Activated T-helper 17 cell treated with anti-CD3 and anti-CD28 coated beads, Interleukin-2, amount 50 U/mL, for 72 hours (primary cell): ENCODE measurements around the gene CDT1. TPM values are rescaled to one million over a fixed set of nuclear protein-coding genes. Genes with fewer than 3 reads are reported as not detected.
A peak's percentile ranks its signal among the peaks of the same experiment; 100 is the strongest.

ENCODE experiments used
- ATAC-seq: fragments of 150-1000 bp; cut with Tn5 transposase; replicated peaks from 2 replicates; pipeline ENCODE4 v1.10.0; 2021; ENCODE audit warnings: mild to moderate bottlenecking, moderate library complexity
- H3K27ac Mint-ChIP-seq: one replicate; pipeline ENCODE4 v1.8.0; 2022; ENCODE audit warnings: mixed read lengths
- H3K27me3 Mint-ChIP-seq: one replicate; pipeline ENCODE4 v1.8.0; 2022; ENCODE audit warnings: mixed read lengths
- H3K36me3 Mint-ChIP-seq: one replicate; pipeline ENCODE4 v1.8.0; 2022; ENCODE audit warnings: low read depth, mild to moderate bottlenecking, mixed read lengths
- H3K4me1 Mint-ChIP-seq: one replicate; pipeline ENCODE4 v1.8.0; 2022; ENCODE audit warnings: mixed read lengths
- H3K4me3 Mint-ChIP-seq: one replicate; pipeline ENCODE4 v1.8.0; 2022; ENCODE audit warnings: mild to moderate bottlenecking, mixed read lengths
- H3K9me3 Mint-ChIP-seq: one replicate; pipeline ENCODE4 v1.8.0; 2022; ENCODE audit warnings: mixed read lengths
- total RNA-seq, 2 donors: library from RNA; stranded (reverse); gene quantifications; one replicate each; pipeline ENCODE4 v1.2.3, GENCODE V29; 2022

CDT1 gene
- total RNA-seq, 2 donors from 2014 or later = 96.6 to 141 TPM

GRCh38 chr16:88774544-88775393 is 28.8 kb upstream of the CDT1 start:
- no peaks in the 10 kb centered on the region for H3K9me3 Mint-ChIP-seq
- ATAC-seq = no peak
- no peak overlapping the region for H3K4me3 Mint-ChIP-seq
- no peak overlapping the region for H3K27ac Mint-ChIP-seq
- peaks cover 4% of the 10 kb centered on the region for H3K4me1 Mint-ChIP-seq
- H3K27me3 Mint-ChIP-seq = no peaks in the 10 kb centered on the region
- H3K36me3 Mint-ChIP-seq = peaks cover 25% of the 10 kb centered on the region

DNA sequence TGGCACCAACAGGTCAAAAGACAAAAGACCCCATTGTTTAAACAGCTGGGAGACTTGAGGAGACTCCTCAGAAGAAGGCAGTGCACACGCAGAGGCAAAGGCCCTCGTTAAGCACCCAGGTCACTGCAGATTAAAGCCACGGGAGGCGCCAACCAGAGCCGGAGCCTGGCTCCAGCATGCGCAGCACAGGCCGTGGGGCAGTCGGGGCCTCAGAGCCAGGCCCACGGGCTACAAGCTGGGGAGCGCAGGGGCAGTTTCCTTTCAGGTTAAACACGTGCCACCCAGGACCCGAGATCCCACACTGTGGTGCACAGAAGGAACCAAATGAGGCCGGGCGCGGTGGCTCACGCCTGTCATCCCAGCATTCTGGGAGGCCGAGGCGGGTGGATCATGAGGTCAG is 27.8 kb upstream of the CDT1 start:
- no peak for ATAC-seq
- no peak overlapping the region for H3K4me3 Mint-ChIP-seq
- H3K9me3 Mint-ChIP-seq = no peaks in the 10 kb centered on the region
- peaks cover 25% of the 10 kb centered on the region for H3K36me3 Mint-ChIP-seq
- peaks cover 10% of the 10 kb centered on the region for H3K4me1 Mint-ChIP-seq
- no peak overlapping the region for H3K27ac Mint-ChIP-seq
- H3K27me3 Mint-ChIP-seq = no peaks in the 10 kb centered on the region

DNA sequence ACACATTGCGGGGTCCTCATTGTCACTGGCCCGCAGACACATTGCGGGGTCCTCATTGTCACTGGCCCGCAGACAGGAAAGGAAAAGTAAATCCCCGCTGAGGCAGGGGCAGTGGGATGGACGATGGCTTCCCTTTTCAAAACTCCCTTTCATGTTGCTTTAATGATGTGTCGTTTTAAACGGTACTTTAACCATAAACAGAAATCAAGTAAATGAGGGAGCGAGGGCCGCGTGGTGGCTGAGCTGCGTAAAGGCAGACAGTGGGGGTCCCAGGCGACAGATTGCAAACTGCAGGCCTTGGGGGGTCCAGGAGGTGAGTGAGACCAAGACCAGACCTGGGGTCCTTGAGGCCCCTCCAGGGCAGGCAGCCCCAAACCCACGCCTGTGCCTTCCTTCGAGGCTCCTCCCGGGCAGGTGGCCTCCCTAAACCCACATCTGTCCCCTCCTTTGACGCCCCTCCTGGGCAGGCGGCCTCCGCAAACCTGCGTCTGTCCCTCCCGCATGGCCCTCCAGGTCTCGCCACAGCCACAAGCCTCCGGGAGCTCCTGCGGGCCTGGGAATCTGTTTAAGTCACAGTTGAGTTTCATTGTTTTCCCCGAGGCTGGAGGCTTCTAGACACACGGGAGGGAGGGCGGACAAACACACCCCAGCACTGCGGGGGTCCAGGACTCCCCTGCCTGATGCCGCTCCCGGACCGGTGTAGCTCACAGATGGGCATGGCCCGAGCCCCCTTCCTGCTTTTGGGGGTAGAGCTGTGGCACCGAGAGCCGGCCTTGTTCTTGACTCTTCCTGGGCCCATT is 25.9 kb upstream of the CDT1 start:
- H3K9me3 Mint-ChIP-seq = no peaks in the 10 kb centered on the region
- no peaks in the 10 kb centered on the region for H3K27me3 Mint-ChIP-seq
- H3K4me3 Mint-ChIP-seq = no peak overlapping the region
- peak overlapping the region; percentile 48 for H3K27ac Mint-ChIP-seq
- no peak for ATAC-seq
- peaks cover 33% of the 10 kb centered on the region for H3K36me3 Mint-ChIP-seq
- H3K4me1 Mint-ChIP-seq = peaks cover 20% of the 10 kb centered on the region

- no peak for ATAC-seq
- H3K27me3 Mint-ChIP-seq = no peaks in the 10 kb centered on the region
- peaks cover 25% of the 10 kb centered on the region for H3K4me1 Mint-ChIP-seq
- H3K27ac Mint-ChIP-seq = peak overlapping the region; percentile 48
- H3K4me3 Mint-ChIP-seq = no peak overlapping the region
- H3K9me3 Mint-ChIP-seq = no peaks in the 10 kb centered on the region
- H3K36me3 Mint-ChIP-seq = peaks cover 38% of the 10 kb centered on the region
These were observed 25.4 kb upstream of the CDT1 start for GRCh38 chr16:88778271-88778525.

GRCh38 chr16:88778541-88779065 is 25.0 kb upstream of the CDT1 start:
- Mint-ChIP-seq H3K36me3 (peaks cover 39% of the 10 kb centered on the region), H3K4me3 (no peak overlapping the region), H3K27me3 (no peaks in the 10 kb centered on the region), H3K4me1 (peaks cover 25% of the 10 kb centered on the region), H3K9me3 (no peaks in the 10 kb centered on the region), H3K27ac (no peak overlapping the region)
- ATAC-seq = no peak

DNA sequence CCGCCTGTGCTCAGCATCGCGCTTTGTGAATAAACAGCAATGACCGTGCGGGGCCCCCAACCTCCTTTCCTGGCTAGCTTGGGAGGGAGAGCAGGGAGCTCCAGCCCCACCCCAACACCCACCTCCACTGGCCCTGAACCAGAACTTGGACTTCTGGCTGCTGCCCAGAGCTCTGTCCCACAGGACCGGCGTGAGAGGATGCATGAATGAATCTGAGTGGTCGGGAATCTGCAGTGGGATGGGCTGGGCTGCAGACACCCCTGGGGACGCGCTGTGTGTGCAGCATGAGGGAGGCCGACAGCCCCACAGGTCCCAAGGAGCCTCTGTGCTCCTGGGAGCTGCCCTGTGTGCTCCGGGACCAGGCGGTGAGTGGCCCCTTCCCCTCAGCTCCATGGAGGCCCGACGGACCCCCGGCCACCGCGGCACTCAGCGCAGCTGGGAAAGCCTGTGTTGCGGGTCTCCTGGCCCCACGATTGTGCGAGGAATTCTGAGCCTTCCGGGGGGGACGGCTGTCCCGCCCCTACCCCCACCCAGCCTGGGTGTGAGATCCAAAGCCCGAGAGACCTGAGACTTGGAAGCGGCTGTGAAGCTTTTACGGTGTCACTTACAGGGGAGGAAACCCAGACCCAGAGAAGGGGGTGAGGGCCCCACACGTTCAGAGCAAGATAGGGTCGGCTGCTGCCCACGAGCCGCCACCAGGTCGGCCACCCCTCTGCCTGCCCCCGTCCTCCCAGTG is 24.0 kb upstream of the CDT1 start:
- ATAC-seq = no peak
- no peaks in the 10 kb centered on the region for H3K27me3 Mint-ChIP-seq
- H3K9me3 Mint-ChIP-seq = no peaks in the 10 kb centered on the region
- H3K36me3 Mint-ChIP-seq = peaks cover 39% of the 10 kb centered on the region
- H3K4me1 Mint-ChIP-seq = peaks cover 24% of the 10 kb centered on the region
- peak overlapping the region; percentile 89 for H3K27ac Mint-ChIP-seq
- H3K4me3 Mint-ChIP-seq = peak overlapping the region; percentile 87

- no peaks in the 10 kb centered on the region for H3K27me3 Mint-ChIP-seq
- no peaks in the 10 kb centered on the region for H3K9me3 Mint-ChIP-seq
- peak overlapping the region; percentile 87 for H3K4me3 Mint-ChIP-seq
- ATAC-seq = no peak
- peaks cover 21% of the 10 kb centered on the region for H3K4me1 Mint-ChIP-seq
- peak overlapping the region; percentile 89 for H3K27ac Mint-ChIP-seq
- H3K36me3 Mint-ChIP-seq = peaks cover 39% of the 10 kb centered on the region
These were observed 23.2 kb upstream of the CDT1 start for GRCh38 chr16:88780142-88781062.

DNA sequence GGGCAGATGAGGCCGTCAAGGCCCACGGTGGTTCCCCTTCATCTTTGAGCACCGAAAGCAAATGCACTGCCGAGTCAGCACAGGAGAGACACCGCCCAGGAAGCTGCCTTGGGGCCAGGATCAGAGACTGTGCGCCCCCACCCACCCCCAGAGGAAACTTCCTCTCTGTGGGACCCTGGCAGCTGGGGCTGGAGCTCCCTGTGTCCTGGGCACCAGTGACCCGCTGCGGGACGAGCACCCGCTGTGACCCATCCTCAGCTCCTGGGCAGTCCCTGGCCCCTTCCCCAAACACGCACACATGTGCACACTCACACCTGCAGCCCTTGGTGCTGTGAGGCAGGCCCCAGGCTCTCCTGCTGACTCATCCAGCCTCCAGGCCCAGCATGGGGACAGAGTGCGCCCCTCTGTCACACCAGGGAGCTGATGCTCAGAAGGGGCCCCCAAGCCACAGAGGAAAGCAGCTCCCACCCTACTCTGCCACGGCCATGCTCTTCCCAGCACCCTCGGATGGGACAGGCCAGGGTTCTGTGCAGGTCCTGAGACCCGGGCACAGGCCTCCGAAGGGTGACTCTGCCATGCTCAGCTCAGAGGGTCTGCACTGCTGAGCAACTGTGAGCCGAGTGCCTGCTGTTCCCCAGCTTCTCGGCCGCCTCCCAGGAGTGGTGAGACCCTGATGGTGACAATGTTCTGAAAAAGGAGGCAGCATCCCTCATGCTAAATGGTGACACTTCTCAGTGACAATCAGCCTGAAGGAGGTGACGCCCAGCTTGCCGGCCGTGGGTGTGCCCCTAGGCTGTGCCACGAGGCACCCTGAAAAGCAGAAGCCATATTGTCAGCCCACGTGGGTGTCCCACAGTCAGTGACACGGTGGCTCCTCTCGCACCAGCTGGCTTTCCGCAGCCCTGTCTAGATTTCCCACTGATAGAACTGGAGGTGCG is 22.2 kb upstream of the CDT1 start:
- peak; percentile 51 for ATAC-seq
- peaks cover 21% of the 10 kb centered on the region for H3K4me1 Mint-ChIP-seq

DNA sequence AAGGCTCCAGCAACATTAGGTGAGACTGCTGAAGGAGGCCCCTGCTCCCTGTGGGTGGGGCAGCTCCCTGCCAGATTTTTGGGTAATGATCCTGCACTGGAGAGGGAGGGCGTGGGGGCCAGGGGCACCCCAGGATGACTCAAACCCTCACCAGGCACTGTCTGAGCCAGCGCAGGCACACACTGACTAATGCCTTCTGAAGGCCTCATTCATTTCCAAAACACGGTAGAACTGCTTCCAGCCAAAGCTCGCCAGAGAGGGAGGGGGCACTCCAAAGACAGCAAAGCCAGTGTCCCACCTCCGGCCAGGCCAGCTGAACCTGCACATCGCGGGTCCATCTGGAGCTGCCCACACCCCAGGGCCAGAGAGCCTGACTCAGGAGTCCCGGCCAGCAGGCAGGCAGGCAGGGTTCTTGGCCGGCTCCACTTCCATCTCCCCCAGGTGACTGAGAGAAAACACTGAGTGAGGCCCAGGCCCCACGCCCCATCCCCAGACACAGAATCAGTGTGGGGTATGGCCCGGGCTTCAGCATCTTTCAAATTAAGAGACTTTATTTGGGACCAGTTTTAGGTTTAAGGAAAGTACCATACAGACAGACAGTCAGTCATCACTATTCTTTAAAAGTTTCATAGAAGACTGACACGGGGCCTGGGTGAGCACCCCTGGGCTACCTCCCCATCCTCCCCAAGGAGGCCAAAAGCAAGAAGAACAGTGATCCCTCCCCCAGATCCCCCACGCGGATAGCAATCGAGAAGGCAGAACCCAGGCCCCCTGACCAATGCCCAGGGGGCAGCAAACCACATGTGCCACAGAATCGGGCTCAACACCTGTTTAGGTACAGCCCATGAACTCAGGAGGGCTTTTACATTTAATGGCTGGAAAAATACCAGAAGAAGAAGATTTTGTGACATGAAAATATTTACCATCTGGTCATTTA is 20.9 kb upstream of the CDT1 start:
- Mint-ChIP-seq H3K4me1 (peaks cover 21% of the 10 kb centered on the region), H3K27ac (peak overlapping the region; percentile 89), H3K36me3 (peaks cover 22% of the 10 kb centered on the region), H3K27me3 (no peaks in the 10 kb centered on the region), H3K9me3 (no peaks in the 10 kb centered on the region), H3K4me3 (peak overlapping the region; percentile 87)
- ATAC-seq = peak; percentile 81

More for the DNA sequence above, 22.2 kb upstream of the CDT1 start:
- peak overlapping the region; percentile 87 for H3K4me3 Mint-ChIP-seq
- H3K27me3 Mint-ChIP-seq = no peaks in the 10 kb centered on the region
- peaks cover 33% of the 10 kb centered on the region for H3K36me3 Mint-ChIP-seq
- no peaks in the 10 kb centered on the region for H3K9me3 Mint-ChIP-seq
- peak overlapping the region; percentile 89 for H3K27ac Mint-ChIP-seq

DNA sequence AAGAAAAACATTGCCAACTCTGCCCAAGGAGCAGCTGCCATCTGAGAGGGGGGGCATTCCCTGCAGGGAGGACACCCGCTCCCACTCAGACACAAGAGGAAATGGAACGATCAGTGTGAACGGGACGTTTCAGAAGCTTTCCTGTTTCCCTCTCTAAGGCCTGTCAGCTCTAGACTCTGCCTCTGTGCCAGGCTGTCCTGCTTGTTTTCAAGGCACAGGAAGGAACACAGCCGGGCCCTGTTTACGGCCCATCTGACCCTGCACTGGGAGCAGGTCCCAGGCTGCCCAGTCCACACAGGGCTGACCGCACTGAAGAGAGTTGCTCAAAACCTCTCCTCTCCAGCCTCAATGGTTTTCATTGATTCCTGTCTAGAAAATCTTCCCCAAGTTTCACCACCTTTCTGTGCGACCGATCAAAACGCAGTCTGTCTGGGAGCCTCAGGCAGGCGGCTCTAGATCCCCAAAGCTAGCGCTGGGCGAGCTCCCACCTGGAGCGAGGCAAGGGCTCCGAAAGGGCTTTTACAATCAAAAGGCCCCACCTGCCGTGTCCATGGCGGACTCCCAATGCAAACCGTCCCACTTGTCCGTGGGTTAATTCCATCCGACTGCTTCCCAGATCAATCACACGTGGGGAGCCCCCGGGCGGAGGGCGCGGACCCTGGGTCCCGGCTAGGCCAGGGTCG is 20.1 kb upstream of the CDT1 start:
- H3K9me3 Mint-ChIP-seq = no peaks in the 10 kb centered on the region
- peaks cover 14% of the 10 kb centered on the region for H3K36me3 Mint-ChIP-seq
- peak overlapping the region; percentile 87 for H3K4me3 Mint-ChIP-seq
- peaks cover 21% of the 10 kb centered on the region for H3K4me1 Mint-ChIP-seq
- peak overlapping the region; percentile 89 for H3K27ac Mint-ChIP-seq
- no peak for ATAC-seq
- no peaks in the 10 kb centered on the region for H3K27me3 Mint-ChIP-seq

GRCh38 chr16:88784074-88784855 is 19.3 kb upstream of the CDT1 start:
- no peak for ATAC-seq
- H3K4me1 Mint-ChIP-seq = peaks cover 21% of the 10 kb centered on the region
- peak overlapping the region; percentile 87 for H3K4me3 Mint-ChIP-seq
- peak overlapping the region; percentile 89 for H3K27ac Mint-ChIP-seq
- peaks cover 13% of the 10 kb centered on the region for H3K36me3 Mint-ChIP-seq
- no peaks in the 10 kb centered on the region for H3K27me3 Mint-ChIP-seq
- no peaks in the 10 kb centered on the region for H3K9me3 Mint-ChIP-seq
